HL-60/S4 treated with retinoic acid at 250 ng/mL for 4 days and 3 days (cell line): Measurements from ENCODE around the gene TOR1A.

ENCODE experiments used
- in situ Hi-C: fragments of 300-500 bp; cut with MboI; formaldehyde crosslinking; loops from 2 replicates; pipeline ENCODE4 v1.7.0; 2022; ENCODE audit warnings: low sequenced_read_pairs

TOR1A gene

DNA sequence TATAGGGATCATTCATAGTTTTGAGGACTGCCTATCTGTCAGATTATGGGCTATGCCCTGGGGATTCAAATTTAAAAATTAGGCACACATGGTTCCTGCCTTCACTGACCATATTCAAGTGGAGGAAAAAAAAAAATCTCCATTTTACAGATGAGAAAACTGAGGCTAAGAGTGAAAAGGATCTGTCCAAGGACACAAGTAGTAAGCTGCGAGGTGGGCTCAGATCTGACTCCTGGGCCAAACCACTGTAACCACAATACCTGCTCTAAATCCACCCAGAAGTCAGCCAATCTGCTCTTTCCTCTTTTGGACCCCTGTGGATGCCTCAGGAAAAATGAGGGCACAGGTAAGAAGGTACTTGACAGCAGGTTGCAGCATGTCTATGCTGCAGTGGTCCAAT is 2.8 kb upstream of the TOR1A start:
- in situ Hi-C loops = no loop called here

DNA sequence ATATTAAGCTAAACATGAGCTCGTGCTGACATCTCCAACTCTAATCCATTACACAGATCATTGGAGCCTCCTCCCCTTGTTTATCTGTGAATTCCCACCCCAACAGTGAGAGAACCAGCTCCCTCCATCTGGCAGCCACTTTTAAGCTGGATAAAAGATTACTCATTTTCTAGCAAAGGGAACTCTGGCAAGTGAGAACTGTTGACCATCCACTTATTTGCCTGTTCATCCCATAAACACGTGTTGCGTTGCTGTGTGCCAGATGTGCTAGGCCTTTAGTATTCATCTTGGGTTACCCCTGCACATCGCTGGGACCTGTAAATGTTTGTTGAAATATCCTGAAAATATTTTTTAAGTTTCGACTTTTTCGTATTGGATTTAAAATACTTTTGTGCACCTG is 2.4 kb upstream of the TOR1A start:
- in situ Hi-C loops = no loop called here

DNA sequence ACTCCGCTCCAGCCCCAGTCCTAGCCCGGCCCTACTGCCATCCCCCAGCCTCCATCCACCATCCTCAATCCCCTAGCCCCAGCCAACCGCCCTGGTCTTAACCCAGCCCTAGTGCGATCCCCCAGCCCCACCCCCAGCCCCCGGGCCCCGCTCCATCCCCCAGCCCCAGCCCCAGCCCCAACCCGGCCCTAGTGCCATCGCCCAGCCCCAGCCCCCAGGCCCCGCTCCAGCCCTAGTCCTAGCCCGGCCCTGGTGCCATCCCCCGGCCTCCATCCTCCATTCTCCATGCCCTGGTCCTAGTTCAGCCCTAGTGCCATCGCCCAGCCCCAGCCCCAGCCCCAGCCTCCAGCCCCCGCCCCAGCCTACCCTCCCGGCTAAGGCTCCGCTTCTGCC is 398 bp downstream of the TOR1A start:
- in situ Hi-C loops = no loop called here

DNA sequence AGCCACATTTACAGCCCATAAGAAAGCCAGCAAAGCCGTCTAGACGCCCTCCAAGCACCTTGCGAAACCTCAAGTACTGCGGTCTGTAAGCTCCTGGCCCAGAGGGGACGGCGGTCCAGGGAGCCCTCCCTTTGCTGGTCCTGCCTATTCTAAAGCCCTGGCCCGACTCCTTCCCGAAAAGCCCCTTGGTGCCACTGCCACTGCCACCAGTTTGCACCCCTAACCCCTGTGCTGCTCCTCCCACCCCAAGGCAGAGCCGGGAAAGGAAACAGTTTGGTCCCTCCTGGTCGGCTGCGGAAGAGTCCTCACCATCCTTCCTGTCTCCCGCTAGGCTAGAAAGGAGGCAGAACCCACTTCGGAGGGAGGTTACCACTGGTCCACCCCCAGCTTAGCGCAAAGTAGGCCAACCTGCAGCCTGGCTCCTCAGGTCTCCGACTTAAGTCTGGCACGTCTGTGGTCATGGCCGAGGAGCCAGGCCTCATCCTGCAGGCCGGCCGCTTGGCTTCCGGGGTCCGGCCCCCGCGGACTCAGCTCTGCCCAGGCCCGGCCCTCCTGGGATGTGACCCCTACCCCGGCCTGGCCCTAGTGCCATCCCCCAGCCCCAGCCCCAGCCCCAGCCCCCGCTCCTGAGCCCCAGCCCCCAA is 916 bp downstream of the TOR1A start:
- in situ Hi-C loops = no loop called here

DNA sequence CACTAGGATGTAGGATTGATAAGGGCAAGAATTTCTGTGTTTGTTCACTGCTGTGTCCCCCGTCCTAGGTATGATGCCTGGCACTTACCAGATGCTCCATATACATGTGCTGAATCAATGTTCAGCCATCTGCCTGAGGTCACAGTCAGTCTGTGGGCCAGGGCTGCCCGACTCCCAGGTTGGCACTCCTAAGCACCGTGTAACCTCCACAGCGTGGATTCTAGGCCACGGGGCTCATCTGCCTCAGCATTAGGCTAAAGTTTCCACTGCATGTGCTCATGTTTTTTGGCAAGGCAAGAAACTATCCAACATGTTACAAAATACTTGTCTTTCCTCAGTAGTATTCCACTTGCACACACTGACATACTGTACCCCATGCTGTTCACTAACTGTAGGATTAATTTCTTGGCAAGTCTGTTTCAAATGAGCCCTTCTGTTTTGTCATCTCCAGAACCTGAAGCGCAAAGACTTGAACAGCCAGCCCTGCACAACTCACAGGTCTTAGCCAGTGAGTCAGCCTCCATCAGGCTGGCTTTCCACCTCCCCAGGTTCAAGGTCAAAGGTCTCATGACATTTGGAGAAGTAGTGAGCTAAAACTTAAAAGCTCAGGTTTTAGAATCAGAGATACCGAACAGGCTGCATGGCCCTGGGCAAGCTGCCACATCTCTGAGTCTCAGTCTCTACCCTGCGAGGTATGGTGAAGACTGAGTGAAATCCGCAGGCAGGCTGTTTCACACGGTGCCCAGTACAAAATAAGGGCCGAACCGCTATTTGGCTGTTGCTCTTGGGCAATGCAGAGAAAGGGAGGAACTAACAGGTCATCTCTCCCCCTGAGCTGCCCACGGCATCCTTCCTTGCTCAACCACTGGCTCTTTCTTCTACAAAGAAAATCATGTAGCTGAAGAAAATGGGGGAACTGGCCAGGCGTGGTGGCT is 7.2 kb downstream of the TOR1A start:
- in situ Hi-C loops = no loop called here

DNA sequence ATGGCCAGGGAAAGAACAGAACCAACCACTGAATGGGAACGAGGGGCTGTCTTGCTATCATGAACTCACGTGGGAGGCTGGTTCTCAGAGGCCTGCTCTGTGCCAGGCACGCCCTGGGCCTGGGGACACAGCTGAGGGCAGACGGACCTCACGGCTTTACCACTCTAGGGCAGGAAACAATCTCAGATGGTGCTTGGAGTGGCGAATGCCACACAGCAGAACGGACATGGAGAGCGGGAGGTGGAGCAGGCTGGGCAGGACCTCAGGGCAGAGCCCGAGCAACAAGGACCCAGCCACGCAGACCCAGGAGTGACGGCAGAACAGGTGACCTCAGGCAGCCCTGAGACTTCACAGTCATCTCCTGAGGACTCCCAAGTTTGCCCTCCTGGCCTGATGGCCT is 8.7 kb downstream of the TOR1A start:
- in situ Hi-C loops = no loop called here

DNA sequence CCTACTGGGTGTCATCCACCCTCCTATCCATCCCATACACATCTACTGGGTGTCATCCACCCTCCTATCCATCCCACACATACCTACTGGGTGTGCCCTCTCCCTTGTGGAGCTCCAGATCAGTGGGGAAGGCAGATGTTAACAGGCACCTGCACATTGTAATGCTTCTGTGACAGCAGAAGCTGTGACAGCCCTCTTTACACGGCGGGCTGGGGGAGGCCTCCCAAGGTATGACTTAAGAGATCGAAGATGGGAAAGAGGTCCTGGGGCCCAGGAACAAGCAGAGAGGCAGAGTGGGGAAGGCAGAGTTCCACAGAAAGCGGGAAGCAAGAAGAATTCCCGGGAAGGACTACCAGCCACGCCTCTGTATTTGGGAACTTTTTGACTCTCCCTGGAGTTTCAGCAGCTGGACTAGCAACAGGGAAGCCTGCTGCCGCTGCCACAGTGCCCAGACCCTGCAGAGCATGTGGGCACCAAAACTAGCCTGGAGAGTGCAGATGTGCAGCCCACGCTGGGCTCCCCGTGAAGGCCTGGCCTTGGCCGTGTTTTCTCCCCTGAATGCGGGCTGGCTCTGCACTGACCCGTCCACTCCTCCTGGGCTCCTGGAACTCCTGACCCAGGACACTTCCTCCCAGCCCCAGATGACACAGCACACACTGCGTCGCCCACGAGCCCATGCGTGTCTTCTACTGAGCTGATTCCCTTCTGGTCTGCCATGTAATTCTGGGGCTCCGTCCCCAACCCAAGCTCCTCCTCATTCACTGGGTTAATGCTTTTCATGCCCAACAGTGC is 9.3 kb downstream of the TOR1A start:
- in situ Hi-C loops = no loop called here

DNA sequence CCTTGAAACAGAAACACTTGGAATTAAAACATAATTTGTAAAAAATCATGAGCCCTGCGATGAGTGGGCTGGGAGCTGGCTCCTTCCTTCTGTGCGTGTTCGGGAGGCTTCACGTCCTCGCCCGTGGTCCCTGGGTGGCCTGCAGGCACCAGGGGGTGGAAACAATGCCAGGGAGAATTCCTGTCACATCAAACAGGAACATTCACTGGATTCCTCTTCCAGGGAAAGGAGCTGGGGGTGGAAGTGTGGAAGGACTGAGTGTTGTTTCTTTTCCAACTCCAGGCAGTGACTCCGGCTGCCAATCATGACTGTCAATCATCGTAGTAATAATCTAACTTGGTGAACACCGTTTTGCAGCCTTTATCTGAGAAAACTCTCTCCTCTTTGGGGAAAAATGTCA is 10.3 kb downstream of the TOR1A start:
- in situ Hi-C loops = no loop called here

DNA sequence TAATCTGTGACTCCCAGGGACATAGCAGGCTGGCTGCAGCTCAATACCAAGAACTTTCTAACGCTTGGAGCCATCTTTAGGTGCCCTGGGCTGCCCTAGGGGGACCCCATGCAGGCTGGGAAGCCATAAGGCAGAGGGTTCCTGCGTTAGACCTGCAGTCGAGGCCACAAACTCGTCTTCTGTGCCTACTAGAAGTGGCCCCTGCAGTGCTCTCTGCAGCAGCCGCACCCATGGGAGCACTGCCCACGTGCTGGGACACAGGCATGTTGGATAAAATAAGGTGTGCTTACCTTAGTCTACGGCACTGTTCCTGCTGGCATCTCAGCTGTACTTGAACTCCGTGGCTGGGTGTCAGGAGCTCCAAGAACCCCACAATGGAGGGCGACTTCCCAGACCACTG is 11.6 kb downstream of the TOR1A start:
- in situ Hi-C loops = no loop called here

DNA sequence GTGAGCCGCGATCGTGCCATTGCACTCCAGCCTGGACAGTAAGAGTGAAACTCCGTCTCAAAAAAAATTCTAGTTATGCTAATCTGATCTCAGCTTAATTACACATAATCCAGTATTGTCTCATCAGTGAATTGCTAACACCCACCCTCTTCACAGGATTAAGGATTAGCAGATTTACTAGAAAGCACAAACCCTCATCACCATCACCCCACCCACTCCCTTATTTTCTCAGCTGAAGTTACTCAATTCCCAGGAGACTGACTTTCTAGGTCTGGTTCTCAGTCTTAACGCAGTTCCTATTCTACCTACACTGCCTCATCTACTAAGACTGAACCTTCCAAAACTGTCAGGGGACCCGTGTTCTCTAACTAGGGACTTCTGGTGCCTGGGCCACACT is 12.0 kb downstream of the TOR1A start:
- in situ Hi-C loops = no loop called here

DNA sequence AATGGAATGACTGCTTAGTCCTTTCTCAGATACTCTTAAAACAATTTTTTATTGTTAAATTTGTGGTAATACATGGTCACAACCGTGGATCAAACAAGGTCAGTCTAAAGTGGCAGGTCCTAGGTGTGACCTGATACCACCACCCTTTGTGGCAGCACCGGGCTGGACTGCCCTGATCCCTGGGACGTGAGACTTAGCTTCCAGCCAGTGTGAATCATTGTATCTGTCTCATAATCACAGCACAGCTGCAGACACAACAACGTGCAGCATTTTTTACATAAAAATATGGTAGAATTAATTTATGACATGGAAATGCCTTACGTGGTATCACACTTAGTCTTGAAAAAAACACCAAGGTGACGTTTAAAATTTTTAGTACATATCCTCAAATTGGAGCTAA is 13.1 kb downstream of the TOR1A start:
- in situ Hi-C loops = no loop called here

DNA sequence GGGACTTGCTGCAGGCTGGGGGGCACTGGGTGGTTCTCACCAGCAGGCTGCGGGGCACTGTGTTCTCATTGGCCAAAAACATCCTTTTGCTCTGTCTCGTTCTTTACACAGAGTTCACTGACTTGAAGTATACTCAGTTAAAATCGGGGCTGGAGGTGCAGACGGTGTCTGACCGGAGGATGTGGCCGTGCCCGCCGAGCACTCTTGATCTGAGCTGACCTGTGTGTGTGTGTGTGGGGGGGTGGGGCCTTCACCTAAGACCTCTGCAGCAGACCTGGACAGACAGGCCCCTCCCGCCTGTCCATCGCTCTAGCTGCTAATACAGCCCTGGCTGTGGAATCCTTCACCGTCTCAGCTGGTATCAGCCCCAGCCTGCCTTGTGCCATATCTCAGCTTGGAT is 13.8 kb downstream of the TOR1A start:
- in situ Hi-C loops = no loop called here

DNA sequence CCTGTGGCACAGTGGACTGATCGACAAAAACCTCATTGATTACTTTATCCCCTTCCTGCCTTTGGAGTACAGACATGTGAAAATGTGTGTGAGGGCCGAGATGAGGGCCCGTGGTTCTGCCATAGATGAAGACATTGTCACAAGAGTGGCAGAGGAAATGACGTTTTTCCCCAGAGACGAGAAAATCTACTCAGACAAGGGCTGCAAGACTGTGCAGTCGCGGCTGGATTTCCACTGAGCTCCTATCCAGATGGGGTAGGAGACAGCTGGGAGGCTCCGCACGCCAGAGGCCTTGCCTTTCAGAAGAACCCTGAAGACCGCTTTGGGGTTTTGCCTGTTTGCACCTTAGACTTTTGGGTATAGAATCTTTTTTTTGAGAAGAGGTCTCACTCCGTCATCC is 14.6 kb downstream of the TOR1A start:
- in situ Hi-C loops = no loop called here

DNA sequence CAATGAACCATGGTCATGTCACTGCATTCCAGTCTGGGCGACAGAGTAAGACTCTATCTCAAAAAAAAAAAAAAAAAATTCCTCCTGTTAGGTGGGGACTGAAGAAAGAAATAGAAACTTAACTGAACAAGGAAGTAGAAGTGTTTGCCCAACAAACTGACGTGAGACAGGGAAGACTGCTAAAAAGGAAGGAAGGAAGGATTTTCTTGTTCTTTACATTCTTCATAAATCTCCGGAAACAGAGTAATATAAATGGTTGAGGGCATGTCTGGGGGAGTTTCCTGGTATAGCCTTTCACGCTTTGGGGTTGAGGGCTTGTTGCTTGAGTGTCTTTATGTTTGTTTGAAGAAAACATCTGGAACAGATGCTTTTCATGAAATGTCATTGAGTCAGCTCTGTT is 17.9 kb downstream of the TOR1A start:
- in situ Hi-C loops = no loop called here

DNA sequence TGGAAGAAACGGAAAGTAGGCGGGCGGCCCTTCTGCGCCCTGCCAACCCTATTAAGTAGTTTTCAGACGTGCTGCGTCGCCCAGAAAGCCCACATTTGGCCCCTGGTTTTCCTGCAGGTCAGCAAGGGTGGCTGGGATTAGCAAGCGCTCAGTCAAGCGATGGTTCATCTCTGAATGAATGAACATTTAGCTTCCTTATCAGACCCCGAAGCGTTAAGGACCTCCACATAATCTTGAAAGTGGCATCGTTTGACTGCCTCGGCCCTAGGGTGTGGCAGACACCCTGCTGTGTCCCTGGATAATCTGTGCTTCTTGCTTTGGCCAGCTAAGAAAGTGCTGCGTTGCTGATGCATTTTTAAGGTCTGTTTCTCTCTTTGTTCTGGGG is 20.3 kb downstream of the TOR1A start:
- in situ Hi-C loops = no loop called here

DNA sequence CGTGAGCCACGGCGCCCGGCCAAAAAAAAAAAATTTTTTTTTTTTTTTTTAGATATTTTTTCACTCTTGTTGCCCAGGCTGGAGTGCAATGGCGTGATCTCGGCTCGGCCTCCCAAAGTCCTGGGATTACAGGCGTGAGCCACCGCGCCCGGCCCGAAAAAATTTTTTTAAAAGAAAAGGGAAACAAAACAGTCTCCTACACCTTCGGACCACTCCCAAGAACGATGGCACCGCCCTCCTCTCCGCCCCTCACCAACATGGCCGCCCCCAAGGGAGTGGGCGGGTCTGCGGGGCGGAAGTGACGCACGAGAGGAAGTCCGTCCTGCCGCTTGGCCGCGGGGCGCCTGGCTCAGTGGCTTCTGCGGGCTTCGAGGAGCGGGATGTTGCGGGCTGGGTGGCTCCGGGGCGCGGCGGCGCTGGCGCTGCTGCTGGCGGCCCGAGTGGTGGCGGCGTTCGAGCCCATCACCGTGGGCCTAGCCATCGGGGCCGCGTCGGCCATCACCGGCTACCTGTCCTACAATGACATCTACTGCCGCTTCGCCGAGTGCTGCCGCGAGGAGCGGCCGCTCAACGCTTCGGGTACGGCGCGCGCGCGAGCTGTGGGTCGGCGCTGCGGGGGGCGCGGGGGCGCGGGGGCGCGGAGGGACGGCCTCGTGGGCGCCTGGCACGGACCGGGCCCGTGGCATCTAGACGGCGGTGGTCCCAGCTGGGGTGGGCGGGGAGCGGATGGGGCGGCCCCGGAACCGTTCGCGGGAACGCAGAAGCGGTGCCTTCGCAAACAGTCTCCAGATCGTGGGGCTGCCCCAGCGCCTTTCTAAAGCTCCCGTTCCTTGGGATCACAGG is 20.9 kb downstream of the TOR1A start, which contains the start of gene TOR1B:
TOR1B (plus strand) TSS at position 352 of the 843 bp plus-strand sequence; CDS start at position 381, 29 bp downstream.
- in situ Hi-C loops = no loop called here

DNA sequence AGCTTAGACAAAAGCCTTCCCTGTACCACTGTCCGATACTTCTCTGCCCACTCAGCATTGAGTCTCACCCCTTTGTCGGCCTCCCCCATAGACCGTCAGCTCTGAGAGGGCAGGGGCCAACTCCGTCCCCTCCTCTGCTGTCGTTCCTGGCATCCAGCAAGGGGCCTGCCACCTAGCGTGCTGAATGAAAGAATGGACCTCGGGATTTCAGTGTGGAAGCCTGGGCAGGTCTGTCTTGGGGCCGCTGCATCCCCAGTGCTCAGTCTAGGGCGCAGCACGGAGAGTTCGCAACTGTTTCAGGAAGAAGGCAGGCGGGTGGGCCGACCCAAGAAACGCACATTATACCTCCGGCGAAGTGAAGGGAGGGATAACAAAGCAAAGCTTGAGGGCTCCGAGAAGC is 22.4 kb downstream of the TOR1A start:
- in situ Hi-C loops = no loop called here

DNA sequence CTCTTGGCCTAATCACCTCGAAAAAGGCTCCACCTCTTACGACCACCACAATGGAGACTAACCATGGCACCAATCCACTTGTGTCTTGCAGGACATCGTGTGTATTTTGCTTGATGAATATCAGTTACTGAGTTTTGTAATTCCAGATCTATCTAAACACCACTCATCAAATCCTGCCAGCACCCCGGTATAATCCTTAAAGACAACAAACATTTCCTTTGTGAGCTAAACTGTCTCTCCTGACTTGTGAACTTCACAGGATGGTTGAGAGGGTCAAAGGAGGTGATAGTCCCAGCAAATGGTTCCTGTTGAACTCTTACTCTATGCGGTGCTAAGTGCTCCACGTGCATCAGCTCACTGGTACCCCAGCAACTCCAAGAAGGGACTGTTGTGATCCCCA is 25.0 kb downstream of the TOR1A start:
- in situ Hi-C loops = loop anchor here (25.0 kb wide), 1 partner anchor 662 kb away; no protein-coding TSS in a partner anchor

DNA sequence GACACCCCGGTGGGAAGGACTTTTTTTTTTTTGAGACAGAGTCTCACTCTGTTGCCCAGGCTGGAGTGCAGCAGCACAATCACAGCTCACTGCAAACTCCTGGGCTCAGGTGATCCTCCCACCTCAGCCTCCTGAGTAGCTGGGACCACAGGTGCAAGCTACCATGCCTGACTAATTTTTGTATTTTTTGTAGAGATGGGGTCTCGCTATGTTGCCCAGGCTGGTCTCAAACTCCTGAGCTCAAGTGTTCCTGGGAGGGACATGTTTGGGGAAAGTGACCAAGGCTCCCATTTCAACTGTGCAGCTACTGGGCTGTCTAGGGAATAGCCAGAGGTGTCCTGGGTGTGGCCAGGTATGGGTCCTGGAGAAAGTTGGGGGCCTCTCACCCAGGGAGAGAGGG is 27.9 kb downstream of the TOR1A start:
- in situ Hi-C loops = loop anchor here (25.0 kb wide), 1 partner anchor 659 kb away; no protein-coding TSS in a partner anchor

DNA sequence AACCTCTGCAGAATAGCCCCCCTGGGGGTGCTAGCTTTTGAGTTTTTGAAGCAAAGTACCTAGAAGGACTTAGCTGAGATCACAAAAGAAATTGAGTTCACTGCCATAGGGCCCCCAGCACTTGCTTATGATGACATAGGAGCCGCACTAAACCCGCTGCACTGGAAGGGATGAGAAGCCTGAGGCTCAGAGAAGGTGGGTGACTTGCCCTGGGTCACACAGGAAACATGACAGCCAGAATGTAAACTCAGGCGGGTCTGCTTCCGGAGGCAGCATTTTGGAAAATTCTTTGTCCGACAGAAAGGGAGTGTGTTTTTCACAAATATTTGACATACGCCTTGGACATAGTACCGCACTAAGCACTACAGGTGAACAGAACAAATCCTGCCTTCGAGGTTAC is 29.4 kb downstream of the TOR1A start:
- in situ Hi-C loops = loop anchor here (25.0 kb wide), 1 partner anchor 657 kb away; no protein-coding TSS in a partner anchor
